Thymus (tissue), 11 donors: Measurements from ENCODE around the gene ZNF586. TPM values are rescaled to one million over a fixed set of nuclear protein-coding genes. Genes with fewer than 3 reads are reported as not detected.
A peak's percentile ranks its signal among the peaks of the same experiment; 100 is the strongest.
"Not testable (repeated sequence)": the region's sequence is repeated elsewhere in the genome, so short reads cannot be mapped to it uniquely, and the experiment has no call there.

Experiments used
- DNase-seq, 9 donors: peaks; one replicate each; pipeline ENCODE4 v3.0.0-alpha.2; 2013; ENCODE audit warnings: low spot score in 9 of 9, low read depth in 6 of 9, missing footprints in 1 of 9
- H3K27ac ChIP-seq, 2 donors: one replicate each; pipeline ENCODE4 v1.5.1; 2013; ENCODE audit warnings: control low read depth in 1 of 2, low read depth in 1 of 2, low read length in 1 of 2, mild to moderate bottlenecking in 1 of 2, moderate library complexity in 1 of 2
- H3K27me3 ChIP-seq, 2 donors: one replicate each; pipeline ENCODE4 v1.5.1; 2013; ENCODE audit warnings: low read length in 1 of 2; ENCODE audit not compliant: control insufficient read depth in 2 of 2, insufficient read depth in 1 of 2
- H3K36me3 ChIP-seq, 2 donors: one replicate each; pipeline ENCODE4 v1.5.1; 2013; ENCODE audit warnings: low read length in 1 of 2, mild to moderate bottlenecking in 1 of 2, moderate library complexity in 1 of 2; ENCODE audit not compliant: control insufficient read depth in 2 of 2, insufficient read depth in 2 of 2
- H3K4me1 ChIP-seq, 2 donors: one replicate each; pipeline ENCODE4 v1.5.1; 2013; ENCODE audit warnings: low read length in 2 of 2; ENCODE audit not compliant: control insufficient read depth in 2 of 2, insufficient read depth in 2 of 2
- H3K4me3 ChIP-seq, 2 donors: one replicate each; pipeline ENCODE4 v1.5.1; 2013; ENCODE audit warnings: low read length in 2 of 2, control low read depth in 1 of 2, mild to moderate bottlenecking in 1 of 2
- H3K9me3 ChIP-seq, 2 donors: one replicate each; pipeline ENCODE4 v1.5.1; 2013; ENCODE audit warnings: low read length in 1 of 2, mild to moderate bottlenecking in 1 of 2; ENCODE audit not compliant: control insufficient read depth in 2 of 2, insufficient read depth in 1 of 2
- WGBS: extraction: QIAGEN DNeasy Blood & Tissue Kit; methylation state at CpG from one replicate; pipeline ENCODE4 v1.1.7; 2013; 5-methylcytosine and 5-hydroxymethylcytosine counted together
- polyA plus RNA-seq: library from polyadenylated mRNA; stranded (reverse); fragments of 200-250 nt; gene quantifications from one replicate; pipeline ENCODE4 v1.2.3, GENCODE V29; 2013
- total RNA-seq: library from RNA; stranded (reverse); fragments of 120-200 nt; gene quantifications from one replicate; pipeline ENCODE4 v1.2.4, GENCODE V29; 2013
- donor health status: healthy.

Gene ZNF586
- total and polyA plus RNA-seq, 2 donors, result 15.2 to 26.9 TPM

DNA sequence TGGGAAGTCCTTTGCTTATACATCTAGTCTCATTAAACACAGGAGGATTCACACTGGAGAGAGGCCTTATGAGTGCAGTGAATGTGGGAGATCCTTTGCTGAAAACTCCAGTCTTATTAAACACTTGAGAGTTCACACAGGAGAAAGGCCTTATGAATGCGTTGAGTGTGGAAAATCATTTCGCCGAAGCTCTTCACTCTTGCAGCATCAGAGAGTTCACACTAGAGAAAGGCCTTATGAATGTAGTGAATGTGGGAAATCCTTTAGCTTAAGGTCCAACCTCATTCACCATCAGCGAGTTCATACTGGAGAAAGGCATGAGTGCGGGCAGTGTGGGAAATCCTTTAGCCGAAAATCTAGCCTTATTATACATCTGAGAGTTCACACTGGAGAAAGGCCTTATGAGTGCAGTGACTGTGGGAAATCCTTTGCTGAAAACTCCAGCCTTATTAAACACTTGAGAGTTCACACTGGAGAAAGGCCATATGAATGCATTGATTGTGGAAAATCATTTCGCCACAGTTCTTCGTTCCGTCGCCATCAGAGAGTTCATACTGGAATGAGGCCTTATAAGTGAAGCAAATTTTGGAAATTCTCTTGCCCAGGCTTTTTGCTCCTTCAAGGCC lies 9.9 kb downstream of the ZNF586 start:
- Histone ChIP-seq H3K4me1 (no peaks in the 10 kb centered on the region), H3K4me3 (no peak overlapping the region), H3K36me3 (peaks cover 63 to 65% of the 10 kb centered on the region in 2 donors), H3K27ac (no peak overlapping the region), H3K27me3 (no peaks in the 10 kb centered on the region), H3K9me3 (peaks cover 28 to 41% of the 10 kb centered on the region in 2 donors)
- 98% methylated on average over 10 of the region's 10 CpGs for WGBS
- DNase-seq, result no peak

DNA sequence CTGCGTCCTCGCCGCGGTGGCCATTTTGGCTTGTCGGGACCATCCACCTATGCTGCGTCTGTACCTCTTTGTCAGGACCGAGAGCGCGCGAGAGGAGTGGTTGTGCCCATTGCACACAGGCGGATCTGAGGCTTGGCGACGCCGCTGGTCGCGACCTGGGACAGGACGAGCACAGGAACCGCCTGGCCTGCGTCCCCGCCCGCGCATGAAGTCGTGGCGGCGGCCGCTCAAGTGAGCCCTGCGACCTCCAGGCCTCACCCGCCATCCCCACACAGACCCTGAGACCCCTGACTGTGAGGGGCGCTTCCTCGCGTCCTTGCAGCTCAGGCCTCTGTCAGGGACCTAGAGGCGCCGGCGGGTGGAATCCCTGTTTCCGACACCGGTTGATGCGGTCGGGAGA lies 16.8 kb downstream of the ZNF586 start:
- Histone ChIP-seq H3K36me3 (peaks cover 21% of the 10 kb centered on the region in 2 donors), H3K27ac (no peak overlapping the region), H3K9me3 (peaks cover 7 to 46% of the 10 kb centered on the region in 2 donors), H3K4me3 (no peak overlapping the region), H3K4me1 (no peaks in the 10 kb centered on the region), H3K27me3 (no peaks in the 10 kb centered on the region)
- 97% methylated on average over 38 of the region's 38 CpGs for WGBS
- DNase-seq, result no peak

DNA sequence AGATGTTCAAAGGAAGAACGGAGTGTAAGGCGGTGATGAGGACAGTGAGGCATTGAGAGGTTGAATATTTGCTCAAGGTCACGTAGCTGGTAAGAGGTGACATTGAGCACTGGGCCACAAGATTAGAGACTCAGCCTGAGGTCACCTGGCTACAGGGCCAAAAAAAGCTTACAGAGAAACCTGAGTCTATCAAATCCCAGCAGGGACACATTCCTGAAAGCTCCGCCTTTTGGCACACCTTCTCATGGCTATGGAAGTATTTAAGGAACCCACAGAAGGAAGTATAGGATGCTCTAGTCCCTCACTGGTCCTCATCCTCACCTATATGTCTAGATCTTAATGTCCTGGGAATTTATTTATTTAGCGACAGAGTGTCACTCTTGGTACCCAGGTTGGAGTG lies 17.4 kb downstream of the ZNF586 start:
- Histone ChIP-seq H3K27ac (no peak overlapping the region), H3K4me3 (no peak overlapping the region), H3K9me3 (peaks cover 7 to 46% of the 10 kb centered on the region in 2 donors), H3K27me3 (no peaks in the 10 kb centered on the region), H3K36me3 (peaks cover 23 to 24% of the 10 kb centered on the region in 2 donors), H3K4me1 (no peaks in the 10 kb centered on the region)
- DNase-seq, result no peak
- 97% methylated on average over 5 of the region's 5 CpGs for WGBS

DNA sequence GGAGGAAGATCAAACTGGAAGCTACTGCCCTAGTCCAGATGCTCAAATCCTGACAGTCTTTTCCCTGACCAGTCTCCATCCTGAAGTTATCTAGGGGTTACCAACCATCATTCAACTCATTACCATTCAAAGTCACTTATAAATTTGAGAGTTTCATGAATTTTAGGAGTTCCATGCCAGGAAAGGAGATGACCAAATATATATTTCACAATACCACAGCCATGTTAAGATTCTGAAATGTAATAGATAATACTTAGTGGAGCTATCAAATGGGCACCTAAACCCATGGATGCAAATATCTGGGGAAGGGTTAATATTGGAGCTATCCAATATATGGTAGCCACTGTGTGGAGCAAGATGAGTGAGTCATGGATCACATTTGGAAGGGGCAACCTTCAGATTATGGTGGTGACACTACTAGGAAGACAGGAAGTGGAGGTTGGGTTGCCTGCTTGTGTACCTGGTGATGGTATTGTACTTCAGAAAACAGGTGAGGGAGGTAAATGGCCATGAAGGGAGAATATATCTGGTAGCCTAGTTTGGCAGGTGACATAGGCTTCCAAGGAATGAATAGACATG lies 18.7 kb downstream of the ZNF586 start:
- no peak overlapping the region for H3K4me3 ChIP-seq
- no peak for DNase-seq
- H3K27ac ChIP-seq, result no peak overlapping the region
- H3K9me3 ChIP-seq, result peaks cover 7 to 41% of the 10 kb centered on the region in 2 donors
- no peaks in the 10 kb centered on the region for H3K4me1 ChIP-seq
- H3K27me3 ChIP-seq, result no peaks in the 10 kb centered on the region
- H3K36me3 ChIP-seq, result peaks cover 24 to 29% of the 10 kb centered on the region in 2 donors

DNA sequence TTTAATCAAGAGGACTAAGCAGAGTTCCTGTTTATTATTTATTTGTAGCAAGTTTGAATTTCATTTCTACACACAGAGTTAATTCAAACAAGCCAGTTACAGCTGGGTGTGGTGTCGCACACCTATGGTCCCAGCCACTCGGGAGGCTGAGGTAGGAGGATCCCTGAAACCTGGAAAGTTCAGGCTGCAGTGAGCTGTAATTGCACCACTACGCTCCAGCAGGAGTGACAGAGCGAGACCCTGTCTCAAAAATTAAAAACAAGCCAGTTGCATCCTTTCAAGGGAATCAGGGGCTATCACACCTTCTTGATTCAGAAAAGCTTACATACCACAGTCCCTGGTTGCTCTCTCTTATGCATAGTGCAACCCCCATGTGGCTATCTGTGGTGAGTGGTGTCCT lies 19.8 kb downstream of the ZNF586 start:
- H3K27me3 ChIP-seq, result no peaks in the 10 kb centered on the region
- peaks cover 24 to 29% of the 10 kb centered on the region in 2 donors for H3K36me3 ChIP-seq
- no peak overlapping the region for H3K27ac ChIP-seq
- no peak overlapping the region for H3K4me3 ChIP-seq
- no peaks in the 10 kb centered on the region for H3K4me1 ChIP-seq
- DNase-seq, result no peak
- H3K9me3 ChIP-seq, result peaks cover 7 to 41% of the 10 kb centered on the region in 2 donors
- WGBS, result 98% methylated on average over 4 of the region's 4 CpGs

DNA sequence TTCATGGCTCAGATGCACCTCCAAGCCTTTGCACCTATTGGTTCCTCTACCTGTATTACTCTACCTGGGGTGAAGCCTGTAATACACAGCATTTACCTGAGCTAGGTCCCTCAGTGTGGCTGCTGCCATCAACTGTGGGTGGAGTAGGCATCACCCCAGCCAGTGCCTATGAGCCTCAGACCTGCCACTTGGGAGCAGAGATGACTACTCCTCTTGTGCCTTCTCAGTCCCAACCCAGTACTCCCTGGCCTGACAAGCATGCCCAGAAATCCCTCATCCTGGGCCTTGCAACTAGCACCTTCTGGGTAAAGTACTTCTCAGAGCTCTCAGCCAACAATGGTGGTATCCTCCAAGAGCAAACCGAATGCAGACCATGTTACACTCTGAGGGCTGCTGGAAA lies 27.1 kb downstream of the ZNF586 start:
- H3K4me3 ChIP-seq, H3K27ac ChIP-seq, H3K27me3 ChIP-seq, DNase-seq, H3K4me1 ChIP-seq, H3K9me3 ChIP-seq: not testable (repeated sequence)
- H3K36me3 ChIP-seq, result peaks cover 17 to 19% of the 10 kb centered on the region in 2 donors
- 100% methylated on average over 1 of the region's 1 CpG for WGBS

DNA sequence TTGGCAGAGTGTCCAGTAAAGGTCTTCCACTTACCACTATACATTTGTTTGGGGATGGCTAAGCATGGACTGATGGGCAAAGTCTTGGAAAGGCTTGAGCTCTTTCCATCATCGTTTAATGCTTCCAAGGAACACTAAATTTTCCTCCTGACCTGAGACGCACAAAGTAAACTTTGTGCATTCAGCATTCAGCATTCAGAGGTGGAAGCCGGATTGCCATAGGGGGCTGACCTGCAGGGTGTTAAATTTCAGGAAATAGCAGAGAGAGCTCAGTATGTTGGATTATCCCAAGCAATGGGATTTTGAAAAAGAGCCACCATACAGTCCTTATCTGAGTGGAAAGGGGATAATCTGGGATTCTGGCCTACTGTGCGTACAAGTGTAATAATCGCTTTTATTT lies 31.2 kb downstream of the ZNF586 start:
- 84% methylated on average over 5 of the region's 5 CpGs for WGBS
- Histone ChIP-seq H3K4me3 (no peak overlapping the region), H3K36me3 (peaks cover 7 to 11% of the 10 kb centered on the region in 2 donors), H3K9me3 (no peaks in the 10 kb centered on the region), H3K4me1 (peaks cover 2 to 13% of the 10 kb centered on the region in 2 donors), H3K27me3 (no peaks in the 10 kb centered on the region), H3K27ac (no peak overlapping the region)
- no peak for DNase-seq

DNA sequence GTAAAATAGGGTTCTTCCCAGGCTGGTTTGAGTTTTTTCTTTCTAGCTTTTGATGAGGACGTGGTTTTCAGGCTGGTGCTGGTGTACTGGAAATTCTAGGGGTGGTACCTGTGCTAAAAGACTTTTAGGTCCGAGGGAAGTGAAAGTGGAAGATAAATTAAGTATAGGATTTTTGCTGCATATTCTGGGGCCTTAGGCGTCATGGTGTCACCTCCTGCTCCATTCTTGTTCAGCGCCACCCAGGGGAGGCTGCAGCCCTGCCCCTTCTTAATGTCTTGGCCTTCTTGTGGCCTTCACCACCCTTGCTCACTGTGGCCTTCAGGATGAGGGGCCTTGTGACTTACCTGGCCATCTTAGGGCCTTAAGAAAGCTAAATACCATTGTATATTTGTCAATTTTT lies 32.8 kb downstream of the ZNF586 start:
- Histone ChIP-seq H3K27ac (no peak overlapping the region), H3K36me3 (peaks cover 5 to 6% of the 10 kb centered on the region in 2 donors), H3K4me3 (no peak overlapping the region), H3K27me3 (no peaks in the 10 kb centered on the region), H3K4me1 (peaks cover 2 to 13% of the 10 kb centered on the region in 2 donors), H3K9me3 (no peaks in the 10 kb centered on the region)
- 79% methylated on average over 4 of the region's 4 CpGs for WGBS
- no peak for DNase-seq

DNA sequence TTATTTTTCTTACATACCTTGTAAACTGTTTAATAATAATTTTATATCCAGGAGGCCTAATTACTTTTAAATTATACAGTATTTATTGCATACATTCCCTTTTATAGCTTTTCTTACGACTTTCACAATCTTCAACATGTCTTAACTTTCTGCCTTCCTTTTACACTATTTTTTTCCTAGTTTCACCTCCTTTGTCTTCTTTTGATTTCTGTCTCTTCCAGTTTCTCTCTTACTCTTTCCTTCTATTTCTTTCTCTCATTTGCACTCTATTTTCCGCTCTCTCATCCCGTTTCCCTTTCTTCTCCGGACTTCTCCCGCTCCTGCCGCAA lies 33.8 kb downstream of the ZNF586 start:
- H3K4me3 ChIP-seq, result peak overlapping the region; percentile 52 to 54
- DNase-seq, result no peak
- 17% methylated on average over 6 of the region's 6 CpGs for WGBS
- H3K36me3 ChIP-seq, result peaks cover 10 to 13% of the 10 kb centered on the region in 2 donors
- H3K27ac ChIP-seq, result no peak overlapping the region
- H3K9me3 ChIP-seq, result no peaks in the 10 kb centered on the region
- no peaks in the 10 kb centered on the region for H3K27me3 ChIP-seq
- H3K4me1 ChIP-seq, result peaks cover 2 to 13% of the 10 kb centered on the region in 2 donors
